Measurements from ENCODE around the gene C6orf62.
"Not testable (repeated sequence)": the region's sequence is repeated elsewhere in the genome, so short reads cannot be mapped to it uniquely, and the experiment has no call there.

The C6orf62 gene

GRCh38 chr6:24668997-24669361, 50.0 kb downstream of the C6orf62 start:
- H3K4me1 ChIP-seq (ENCODE audit: control insufficient read depth in 1 of 2, insufficient read depth in 1 of 2, low read depth in 1 of 2, low read length in 1 of 2) = peaks cover 26 to 36% of the 10 kb centered on the region in 2 experiments
- H3K27ac ChIP-seq = no peak overlapping the region
- H3K9me3 ChIP-seq = no peaks in the 10 kb centered on the region
- no peaks in the 10 kb centered on the region for H3K27me3 ChIP-seq
- no peak overlapping the region for H3K4me3 ChIP-seq (ENCODE audit: low read depth in 1 of 2, low read length in 1 of 2)
- TF ChIP-seq, protein P1, sequence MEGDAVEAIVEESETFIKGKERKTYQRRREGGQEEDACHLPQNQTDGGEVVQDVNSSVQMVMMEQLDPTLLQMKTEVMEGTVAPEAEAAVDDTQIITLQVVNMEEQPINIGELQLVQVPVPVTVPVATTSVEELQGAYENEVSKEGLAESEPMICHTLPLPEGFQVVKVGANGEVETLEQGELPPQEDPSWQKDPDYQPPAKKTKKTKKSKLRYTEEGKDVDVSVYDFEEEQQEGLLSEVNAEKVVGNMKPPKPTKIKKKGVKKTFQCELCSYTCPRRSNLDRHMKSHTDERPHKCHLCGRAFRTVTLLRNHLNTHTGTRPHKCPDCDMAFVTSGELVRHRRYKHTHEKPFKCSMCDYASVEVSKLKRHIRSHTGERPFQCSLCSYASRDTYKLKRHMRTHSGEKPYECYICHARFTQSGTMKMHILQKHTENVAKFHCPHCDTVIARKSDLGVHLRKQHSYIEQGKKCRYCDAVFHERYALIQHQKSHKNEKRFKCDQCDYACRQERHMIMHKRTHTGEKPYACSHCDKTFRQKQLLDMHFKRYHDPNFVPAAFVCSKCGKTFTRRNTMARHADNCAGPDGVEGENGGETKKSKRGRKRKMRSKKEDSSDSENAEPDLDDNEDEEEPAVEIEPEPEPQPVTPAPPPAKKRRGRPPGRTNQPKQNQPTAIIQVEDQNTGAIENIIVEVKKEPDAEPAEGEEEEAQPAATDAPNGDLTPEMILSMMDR (IDR thresholded peaks at IDR 0.05) = no peak
- peaks cover 9% of the 10 kb centered on the region for H3K36me3 ChIP-seq

GRCh38 chr6:24668066-24668996, 50.6 kb downstream of the C6orf62 start:
- H3K4me3 ChIP-seq (ENCODE audit: low read depth in 1 of 2, low read length in 1 of 2) = peak overlapping the region in 1 of 2 experiments; percentile 98
- peaks cover 32 to 38% of the 10 kb centered on the region in 2 experiments for H3K4me1 ChIP-seq (ENCODE audit: control insufficient read depth in 1 of 2, insufficient read depth in 1 of 2, low read depth in 1 of 2, low read length in 1 of 2)
- H3K27me3 ChIP-seq, H3K9me3 ChIP-seq: not testable (repeated sequence)
- peaks cover 15% of the 10 kb centered on the region for H3K36me3 ChIP-seq
- peak overlapping the region; percentile 95 for H3K27ac ChIP-seq

DNA sequence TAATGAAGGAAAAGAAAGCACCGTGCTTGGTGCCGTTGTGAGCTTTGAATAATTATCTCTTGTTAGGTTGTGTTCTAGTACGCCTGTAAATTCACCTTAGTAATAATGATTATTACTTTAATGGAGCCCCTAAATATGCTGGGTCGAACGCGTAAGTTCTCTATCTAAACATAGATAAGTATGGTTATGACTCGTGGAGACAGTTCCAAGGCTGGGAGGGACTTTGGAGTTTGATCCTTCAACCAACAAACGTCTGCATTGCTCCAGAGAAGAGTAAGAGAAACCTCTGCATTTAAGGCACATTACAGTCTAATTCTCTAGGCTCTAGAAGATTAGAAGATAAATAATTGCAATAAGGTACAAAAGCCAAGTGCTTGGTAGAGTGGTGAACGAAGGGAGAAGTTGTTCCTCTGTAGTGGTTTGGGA, 51.6 kb downstream of the C6orf62 start:
- peak overlapping the region; percentile 95 for H3K27ac ChIP-seq
- H3K9me3 ChIP-seq = no peaks in the 10 kb centered on the region
- H3K4me1 ChIP-seq (ENCODE audit: control insufficient read depth in 1 of 2, insufficient read depth in 1 of 2, low read depth in 1 of 2, low read length in 1 of 2) = peaks cover 33 to 38% of the 10 kb centered on the region in 2 experiments
- peak overlapping the region; percentile 79 to 98 for H3K4me3 ChIP-seq (ENCODE audit: low read depth in 1 of 2, low read length in 1 of 2)
- TF ChIP-seq, protein P1 (IDR thresholded peaks at IDR 0.05) = no peak
- H3K27me3 ChIP-seq = no peaks in the 10 kb centered on the region
- peaks cover 25% of the 10 kb centered on the region for H3K36me3 ChIP-seq

GRCh38 chr6:24666641-24667377, 52.1 kb downstream of the C6orf62 start, which contains the start of the genes ACOT13 and TDP2:
Gene ACOT13 (plus strand): TSS chr6:24667077. CDS start chr6:24667264, 187 bp downstream.
Gene TDP2 (minus strand): TSS chr6:24666899. CDS start chr6:24666862, 37 bp downstream.
- Histone ChIP-seq H3K4me3 (ENCODE audit: low read depth in 1 of 2, low read length in 1 of 2) (peak within 1 kb of the TSS; percentile 79 to 98), H3K9me3 (no peaks in the 10 kb centered on the region), H3K36me3 (peaks cover 31% of the 10 kb centered on the region), H3K27ac (peak within 1 kb of the TSS; percentile 95), H3K4me1 (ENCODE audit: control insufficient read depth in 1 of 2, insufficient read depth in 1 of 2, low read depth in 1 of 2, low read length in 1 of 2) (peaks cover 33 to 38% of the 10 kb centered on the region in 2 experiments), H3K27me3 (no peaks in the 10 kb centered on the region)
- TF ChIP-seq, protein P1 (IDR thresholded peaks at IDR 0.05) = peak; percentile 81

DNA sequence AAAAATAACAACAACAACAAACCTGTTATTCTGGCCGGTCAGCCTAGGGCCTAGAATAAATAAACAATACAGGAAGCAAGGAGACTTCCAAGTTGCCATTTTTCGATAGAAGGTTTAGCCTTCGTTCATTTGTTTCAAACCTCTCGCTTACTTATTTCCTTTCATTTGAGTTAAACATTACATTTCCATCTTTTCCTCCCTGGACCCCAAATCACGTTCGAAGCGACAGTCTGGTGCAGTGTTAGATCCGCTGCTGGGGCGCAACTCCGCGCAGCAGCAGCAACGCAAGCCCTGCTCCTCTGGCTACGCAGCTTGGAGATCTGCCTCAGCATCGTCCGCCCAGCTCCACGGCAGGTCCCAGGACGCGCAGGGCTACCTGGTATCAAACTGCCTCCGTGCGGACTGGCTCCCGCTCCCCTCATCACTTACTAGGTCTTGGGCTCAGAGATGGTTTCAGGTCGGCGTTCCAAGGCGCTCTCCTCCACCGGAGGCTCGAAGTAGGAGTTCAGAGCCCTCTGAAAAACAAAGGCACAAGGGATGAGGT, 52.8 kb downstream of the C6orf62 start:
- Histone ChIP-seq H3K4me3 (ENCODE audit: low read depth in 1 of 2, low read length in 1 of 2) (peak overlapping the region; percentile 79 to 98), H3K27ac (peak overlapping the region; percentile 95), H3K27me3 (no peaks in the 10 kb centered on the region), H3K36me3 (peaks cover 35% of the 10 kb centered on the region), H3K9me3 (no peaks in the 10 kb centered on the region), H3K4me1 (ENCODE audit: control insufficient read depth in 1 of 2, insufficient read depth in 1 of 2, low read depth in 1 of 2, low read length in 1 of 2) (peaks cover 33 to 38% of the 10 kb centered on the region in 2 experiments)
- TF ChIP-seq, protein P1 (IDR thresholded peaks at IDR 0.05) = no peak
